ENCODE measurements around the gene DAZAP1. TPM values are rescaled to one million over a fixed set of nuclear protein-coding genes. Genes with fewer than 3 reads are reported as not detected.
A peak's percentile ranks its signal among the peaks of the same experiment; 100 is the strongest.

DAZAP1 gene
- total and polyA plus RNA-seq, 2 experiments from 2014 or later, result 11.0 to 56.6 TPM

DNA sequence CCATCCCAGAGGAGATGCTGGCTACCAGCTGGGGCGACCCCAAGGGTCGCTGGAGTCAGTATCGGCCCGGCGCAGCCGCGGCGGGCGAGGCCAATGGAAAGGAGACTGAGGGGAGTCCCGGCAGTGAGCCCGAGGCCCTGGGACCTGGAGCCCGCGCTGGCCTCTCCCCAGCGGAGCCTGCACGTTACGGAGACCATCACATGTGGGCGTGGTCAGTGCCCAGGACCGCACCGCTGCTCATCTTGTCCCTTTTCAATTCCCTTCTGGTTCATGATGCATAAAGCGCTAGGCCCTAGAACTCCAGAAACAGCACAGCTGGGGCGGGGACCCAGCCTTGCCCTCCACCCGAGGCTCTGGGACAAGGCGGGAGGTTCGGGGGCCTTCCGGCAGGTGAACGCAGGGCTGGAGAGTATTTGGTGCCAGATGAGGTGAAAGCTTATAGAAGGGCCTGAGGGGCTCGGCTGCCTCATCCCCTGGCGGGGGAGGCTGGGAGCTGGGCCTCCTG lies 63.7 kb downstream of the DAZAP1 start:
- TF ChIP-seq EZH2 (IDR thresholded peaks at IDR 0.05; ENCODE audit: insufficient read depth, poor library complexity, severe bottlenecking) (peak; percentile 50), EZH2phosphoT487 (IDR thresholded peaks at IDR 0.05; ENCODE audit: insufficient read depth, low read depth) (no peak)
- Histone ChIP-seq H2AFZ (no peak overlapping the region), H3K9ac (no peak overlapping the region), H3K79me2 (ENCODE audit: insufficient read depth) (peaks cover under 1% of the 10 kb centered on the region), H4K20me1 (ENCODE audit: insufficient read depth) (no peaks in the 10 kb centered on the region), H3K9me3 (ENCODE audit: low read depth) (no peaks in the 10 kb centered on the region), H3F3A (ENCODE audit: insufficient read depth) (no peaks in the 10 kb centered on the region), H3K4me2 (ENCODE audit: unreplicated experiment) (peak overlapping the region; percentile 89), H3K27ac (no peak overlapping the region), H3K9me2 (ENCODE audit: insufficient read depth) (no peaks in the 10 kb centered on the region), H3K4me1 (ENCODE audit: insufficient read depth) (no peaks in the 10 kb centered on the region), H3K27me3 (replicated peaks; ENCODE audit: insufficient read depth) (no peaks in the 10 kb centered on the region; the same call in 1 of the 2 replicates), H3K4me3 (peak overlapping the region; percentile 61), H3K36me3 (ENCODE audit: low read depth) (no peaks in the 10 kb centered on the region)
- DNase-seq, result peak; percentile 59
- 5 to 6% methylated on average over 28 of the region's 28 CpGs for WGBS, 2 experiments (ENCODE audit: low coverage in 1 of 2, low lambda C conversion rate in 2 of 2, missing lambda C conversion rate in 2 of 2)
- in situ Hi-C loops (cut with MboI), result no loop called here

DNA sequence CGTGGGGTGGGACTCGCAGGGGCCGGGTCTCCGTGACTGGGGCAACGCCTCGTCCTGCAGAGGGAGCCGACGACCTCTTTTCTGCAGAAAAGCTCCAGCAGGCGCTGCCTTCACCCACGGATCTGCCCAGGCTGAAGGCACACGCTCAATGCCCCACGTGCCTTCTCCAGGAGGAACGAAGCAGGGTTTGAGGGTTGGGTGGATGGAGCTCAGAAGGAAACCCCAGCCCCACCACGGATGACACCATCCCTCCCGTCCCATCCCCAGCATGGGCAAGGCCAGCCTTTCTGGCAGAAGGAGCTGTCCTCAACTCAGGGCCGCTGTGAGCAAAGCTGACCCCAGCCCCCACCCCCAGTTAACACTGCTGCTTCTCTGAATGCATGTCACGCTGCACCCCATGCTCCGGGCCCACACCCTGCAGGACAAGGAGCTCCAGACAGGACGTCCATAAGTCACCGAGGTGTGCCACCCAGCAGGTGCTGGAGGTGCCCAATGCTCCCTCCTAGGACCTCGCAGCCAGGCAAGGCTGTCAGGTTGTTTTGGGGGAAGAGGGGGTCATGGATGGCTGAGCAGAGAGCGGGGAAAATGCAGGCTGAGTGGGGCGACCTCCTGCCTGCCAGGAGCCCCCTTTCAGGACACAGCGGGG lies 64.3 kb downstream of the DAZAP1 start:
- Histone ChIP-seq H3K79me2 (ENCODE audit: insufficient read depth) (peaks cover 6% of the 10 kb centered on the region), H3F3A (ENCODE audit: insufficient read depth) (no peaks in the 10 kb centered on the region), H3K36me3 (ENCODE audit: low read depth) (no peaks in the 10 kb centered on the region), H4K20me1 (ENCODE audit: insufficient read depth) (no peaks in the 10 kb centered on the region), H3K4me1 (ENCODE audit: insufficient read depth) (no peaks in the 10 kb centered on the region), H3K9me3 (ENCODE audit: low read depth) (no peaks in the 10 kb centered on the region), H3K27me3 (replicated peaks; ENCODE audit: insufficient read depth) (no peaks in the 10 kb centered on the region; the same call in 1 of the 2 replicates), H3K4me2 (ENCODE audit: unreplicated experiment) (peak overlapping the region; percentile 89), H2AFZ (no peak overlapping the region), H3K4me3 (no peak overlapping the region), H3K9me2 (ENCODE audit: insufficient read depth) (no peaks in the 10 kb centered on the region), H3K27ac (no peak overlapping the region), H3K9ac (no peak overlapping the region)
- TF ChIP-seq EZH2phosphoT487 (IDR thresholded peaks at IDR 0.05; ENCODE audit: insufficient read depth, low read depth) (no peak), EZH2 (IDR thresholded peaks at IDR 0.05; ENCODE audit: insufficient read depth, poor library complexity, severe bottlenecking) (no peak)
- DNase-seq, result peak; percentile 55
- in situ Hi-C loops (cut with MboI), result no loop called here
- WGBS, 2 experiments (ENCODE audit: low coverage in 1 of 2, low lambda C conversion rate in 2 of 2, missing lambda C conversion rate in 2 of 2), result 10 to 14% methylated on average over 16 to 24 of the region's 24 CpGs

DNA sequence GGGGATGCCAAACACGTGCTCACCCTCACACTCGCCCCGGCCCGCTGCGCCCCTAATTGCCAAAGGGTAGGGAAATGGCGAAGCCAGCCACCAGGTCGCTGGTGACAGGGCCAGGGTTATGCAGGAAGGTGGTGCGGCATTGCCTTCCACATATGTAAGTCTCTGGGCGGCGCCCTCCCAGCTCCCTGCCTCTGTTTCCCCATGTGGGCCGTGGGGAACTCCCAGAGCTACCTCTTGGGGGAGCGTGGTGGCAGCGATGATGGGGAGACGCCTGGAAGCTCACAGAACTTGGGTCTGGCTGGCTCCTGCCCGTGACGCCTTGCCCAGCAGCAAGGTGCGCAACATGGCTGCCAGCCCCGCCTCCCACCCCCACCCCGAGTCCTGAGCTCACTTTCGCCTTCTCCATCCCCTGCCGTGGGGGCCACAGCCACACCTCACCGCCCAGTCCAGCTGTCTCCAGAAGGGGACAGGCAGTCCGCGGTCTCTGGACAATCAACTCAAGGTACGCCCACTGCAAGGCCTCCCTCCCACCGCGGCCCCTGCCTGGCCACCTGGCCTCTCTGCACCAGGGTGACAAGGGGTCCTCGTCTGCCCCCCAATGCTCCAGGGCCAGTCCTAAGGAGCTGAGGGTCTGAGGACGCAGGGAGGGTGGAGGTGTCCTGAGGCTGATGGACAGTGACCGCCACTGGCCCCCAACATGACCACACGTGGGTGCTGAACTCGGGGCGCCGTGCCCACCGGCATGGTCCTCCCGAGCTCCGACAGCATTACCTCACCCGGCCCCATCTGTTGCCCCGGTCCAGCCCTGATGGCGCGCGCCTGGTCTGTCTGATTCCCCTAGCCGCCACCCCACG lies 65.1 kb downstream of the DAZAP1 start:
- Histone ChIP-seq H3K9me2 (ENCODE audit: insufficient read depth) (no peaks in the 10 kb centered on the region), H4K20me1 (ENCODE audit: insufficient read depth) (no peaks in the 10 kb centered on the region), H3K27me3 (replicated peaks; ENCODE audit: insufficient read depth) (no peaks in the 10 kb centered on the region; the same call in 1 of the 2 replicates), H3K9me3 (ENCODE audit: low read depth) (no peaks in the 10 kb centered on the region), H3F3A (ENCODE audit: insufficient read depth) (no peaks in the 10 kb centered on the region), H3K9ac (no peak overlapping the region), H3K27ac (no peak overlapping the region), H3K79me2 (ENCODE audit: insufficient read depth) (peaks cover 13% of the 10 kb centered on the region), H3K4me2 (ENCODE audit: unreplicated experiment) (no peak overlapping the region), H3K36me3 (ENCODE audit: low read depth) (no peaks in the 10 kb centered on the region), H2AFZ (no peak overlapping the region), H3K4me3 (no peak overlapping the region), H3K4me1 (ENCODE audit: insufficient read depth) (no peaks in the 10 kb centered on the region)
- no peak for DNase-seq
- 41 to 52% methylated on average over 37 to 44 of the region's 44 CpGs for WGBS, 2 experiments (ENCODE audit: low coverage in 1 of 2, low lambda C conversion rate in 2 of 2, missing lambda C conversion rate in 2 of 2)
- in situ Hi-C loops (cut with MboI), result no loop called here
- TF ChIP-seq EZH2 (IDR thresholded peaks at IDR 0.05; ENCODE audit: insufficient read depth, poor library complexity, severe bottlenecking) (no peak), EZH2phosphoT487 (IDR thresholded peaks at IDR 0.05; ENCODE audit: insufficient read depth, low read depth) (no peak)

- TF ChIP-seq EZH2phosphoT487 (IDR thresholded peaks at IDR 0.05; ENCODE audit: insufficient read depth, low read depth) (no peak), EZH2 (IDR thresholded peaks at IDR 0.05; ENCODE audit: insufficient read depth, poor library complexity, severe bottlenecking) (no peak)
- Histone ChIP-seq H3K9me2 (ENCODE audit: insufficient read depth) (no peaks in the 10 kb centered on the region), H3K27ac (no peak overlapping the region), H3K4me3 (no peak overlapping the region), H3K79me2 (ENCODE audit: insufficient read depth) (peaks cover 22% of the 10 kb centered on the region), H3K9ac (no peak overlapping the region), H2AFZ (no peak overlapping the region), H3K4me1 (ENCODE audit: insufficient read depth) (no peaks in the 10 kb centered on the region), H3F3A (ENCODE audit: insufficient read depth) (no peaks in the 10 kb centered on the region), H3K27me3 (replicated peaks; ENCODE audit: insufficient read depth) (no peaks in the 10 kb centered on the region; the same call in 1 of the 2 replicates), H3K36me3 (ENCODE audit: low read depth) (no peaks in the 10 kb centered on the region), H4K20me1 (ENCODE audit: insufficient read depth) (no peaks in the 10 kb centered on the region), H3K9me3 (ENCODE audit: low read depth) (no peaks in the 10 kb centered on the region), H3K4me2 (ENCODE audit: unreplicated experiment) (no peak overlapping the region)
- WGBS, 2 experiments (ENCODE audit: low coverage in 1 of 2, low lambda C conversion rate in 2 of 2, missing lambda C conversion rate in 2 of 2), result 66 to 68% methylated on average over 20 of the region's 20 CpGs
- DNase-seq, result no peak
- in situ Hi-C loops (cut with MboI), result no loop called here
Measured at GRCh38 chr19:1473085-1473851, 65.9 kb downstream of the DAZAP1 start.
